GM12865 (cell line): ENCODE measurements around the gene ABO.
"Not testable (repeated sequence)": the region's sequence is repeated elsewhere in the genome, so short reads cannot be mapped to it uniquely, and the experiment has no call there.

Experiments used
- DNase-seq: peaks from one replicate; pipeline ENCODE4 v3.0.0; 2010; ENCODE audit warnings: low read depth
- H3K4me3 ChIP-seq: 2 replicates; pipeline ENCODE4 v1.5.1; 2011; ENCODE audit warnings: mild to moderate bottlenecking, low read depth, low read length, control low read depth
- CTCF ChIP-seq: IDR thresholded peaks from 2 replicates; pipeline ENCODE4 v1.5.1; 2011; ENCODE audit warnings: low read length, control low read depth, low read depth, inconsistent platforms; ENCODE audit not compliant: insufficient read depth; ENCODE audit errors: missing control alignments

The ABO gene

DNA sequence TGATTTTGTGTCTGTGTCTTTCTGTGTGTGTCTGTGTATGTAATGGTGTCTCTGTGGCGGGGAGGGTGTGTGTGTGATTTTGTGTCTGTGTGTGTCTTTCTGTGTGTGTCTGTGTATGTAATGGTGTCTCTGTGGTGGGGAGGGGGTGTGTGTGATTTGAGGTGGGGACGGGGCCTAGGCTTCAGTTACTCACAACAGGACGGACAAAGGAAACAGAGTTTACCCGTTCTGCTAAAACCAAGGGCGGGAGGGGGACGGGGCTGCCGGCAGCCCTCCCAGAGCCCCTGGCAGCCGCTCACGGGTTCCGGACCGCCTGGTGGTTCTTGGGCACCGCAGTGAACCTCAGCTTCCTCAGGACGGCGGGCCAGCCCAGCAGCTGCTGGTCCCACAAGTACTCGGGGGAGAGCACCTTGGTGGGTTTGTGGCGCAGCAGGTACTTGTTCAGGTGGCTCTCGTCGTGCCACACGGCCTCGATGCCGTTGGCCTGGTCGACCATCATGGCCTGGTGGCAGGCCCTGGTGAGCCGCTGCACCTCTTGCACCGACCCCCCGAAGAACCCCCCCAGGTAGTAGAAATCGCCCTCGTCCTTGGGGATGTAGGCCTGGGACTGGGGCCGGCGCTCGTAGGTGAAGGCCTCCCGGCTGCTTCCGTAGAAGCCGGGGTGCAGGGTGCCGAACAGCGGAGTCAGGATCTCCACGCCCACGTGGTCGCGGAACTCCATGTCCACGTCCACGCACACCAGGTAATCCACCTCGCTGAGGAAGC lies 19.4 kb downstream of the ABO start:
- no peak for TF ChIP-seq CTCF
- no peak for DNase-seq

GRCh38 chr9:133254471-133254870 lies 20.5 kb downstream of the ABO start:
- no peak for DNase-seq
- no peak for TF ChIP-seq CTCF
- no peak overlapping the region for H3K4me3 ChIP-seq

More for the DNA sequence above, 19.4 kb downstream of the ABO start:
- H3K4me3 ChIP-seq, result no peak overlapping the region

GRCh38 chr9:133253268-133253667 lies 21.7 kb downstream of the ABO start:
- no peak overlapping the region for H3K4me3 ChIP-seq
- no peak for TF ChIP-seq CTCF
- DNase-seq, result no peak

GRCh38 chr9:133252301-133253020 lies 22.5 kb downstream of the ABO start:
- DNase-seq, result no peak
- no peak overlapping the region for H3K4me3 ChIP-seq
- no peak for TF ChIP-seq CTCF

GRCh38 chr9:133251773-133252172 lies 23.2 kb downstream of the ABO start:
- H3K4me3 ChIP-seq, result no peak overlapping the region
- no peak for TF ChIP-seq CTCF
- DNase-seq, result no peak

- H3K4me3 ChIP-seq, DNase-seq: not testable (repeated sequence)
These were observed 23.8 kb downstream of the ABO start for GRCh38 chr9:133251221-133251620.

DNA sequence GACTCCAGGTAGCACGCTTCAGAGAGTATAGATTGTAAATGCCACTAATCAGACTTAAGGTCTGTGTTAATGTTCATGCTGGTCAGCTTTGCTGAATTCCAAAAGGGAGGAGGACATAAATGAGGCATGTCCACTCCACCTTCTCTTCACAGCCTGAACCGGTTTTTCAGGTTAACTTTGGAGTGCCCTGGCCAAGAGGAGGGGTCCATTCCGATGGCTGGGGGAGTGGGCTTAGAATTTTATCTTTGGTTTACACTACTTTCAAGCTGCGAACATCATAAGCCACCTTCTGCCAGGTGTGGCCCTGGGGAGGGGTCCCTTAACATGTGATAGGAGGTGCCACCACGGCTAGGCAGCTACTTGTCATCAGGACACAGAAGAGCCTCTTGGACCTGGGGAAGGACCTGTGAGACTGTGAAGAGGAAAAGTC lies 24.2 kb downstream of the ABO start:
- no peak for TF ChIP-seq CTCF
- DNase-seq, result no peak
- no peak overlapping the region for H3K4me3 ChIP-seq
